ENCODE measurements around the gene TTLL6. TPM values are rescaled to one million over a fixed set of nuclear protein-coding genes. Genes with fewer than 3 reads are reported as not detected.
A peak's percentile ranks its signal among the peaks of the same experiment; 100 is the strongest.
"Not testable (repeated sequence)": the region's sequence is repeated elsewhere in the genome, so short reads cannot be mapped to it uniquely, and the experiment has no call there.

The TTLL6 gene
- total RNA-seq (not detected), polyA plus RNA-seq (not detected), total RNA-seq (0 reads per million in 6 experiments)

GRCh38 chr17:48816774-48817590, at the start of gene TTLL6:
TSS of gene TTLL6 (minus strand) at chr17:48817229. CDS start at chr17:48817072, 157 bp downstream.
- peak; percentile 96 to 97 for ATAC-seq
- H3K36me3 Mint-ChIP-seq: no peaks in the 10 kb centered on the region
- POLR2A ChIA-PET: interaction anchor here (0.6 to 3.8 kb wide), 6 partner anchors 15 to 267 kb away, joined by 3 to 15 read pairs (median 4); partner anchors contain the start of gene UBE2Z
- H3K4me1 Mint-ChIP-seq: peaks cover 12 to 22% (median 17%) of the 10 kb centered on the region in 4 donors
- peak; percentile 54 to 87 (median 78) for DNase-seq
- peak within 1 kb of the TSS; percentile 74 to 91 (median 84) for H3K4me3 Mint-ChIP-seq
- peak within 1 kb of the TSS in 2 of 10 donors; percentile 63 to 65 for H3K27ac Mint-ChIP-seq
- H3K27me3 Mint-ChIP-seq: peaks cover 11 to 37% (median 26%) of the 10 kb centered on the region in 5 donors
- H3K9me3 Mint-ChIP-seq: no peaks in the 10 kb centered on the region

DNA sequence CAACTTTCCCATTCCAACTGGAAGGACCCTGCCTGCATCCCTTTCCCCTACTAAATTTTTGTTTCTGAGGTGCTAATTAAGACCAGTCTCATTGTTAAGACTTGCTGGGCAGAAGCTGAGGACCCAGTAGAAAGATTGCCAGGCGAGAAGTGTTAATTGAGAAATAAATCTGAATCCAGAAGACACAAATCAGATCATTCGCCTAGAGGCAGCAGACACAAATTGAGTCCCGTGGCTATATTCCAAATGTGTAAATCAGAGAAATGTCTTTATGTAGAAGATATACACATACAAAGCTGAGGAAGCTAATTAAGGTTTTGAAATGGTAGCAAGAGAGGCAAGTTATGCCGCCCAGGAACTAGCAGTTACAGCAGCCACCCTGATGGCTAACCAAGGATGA, 43.4 kb upstream of the TTLL6 start:
- H3K4me3 Mint-ChIP-seq: no peak overlapping the region
- H3K27me3 Mint-ChIP-seq: no peaks in the 10 kb centered on the region
- POLR2A ChIA-PET: interaction anchor here (0.5 kb wide), 1 partner anchor 26 kb away, joined by 7 read pairs; no protein-coding TSS in a partner anchor
- ATAC-seq: no peak
- no peak overlapping the region for H3K27ac Mint-ChIP-seq
- H3K4me1 Mint-ChIP-seq: no peaks in the 10 kb centered on the region
- no peak for DNase-seq
- peaks cover 4 to 82% (median 34%) of the 10 kb centered on the region in 3 donors for H3K36me3 Mint-ChIP-seq
- no peaks in the 10 kb centered on the region for H3K9me3 Mint-ChIP-seq

- H3K4me1 Mint-ChIP-seq: no peaks in the 10 kb centered on the region
- no peaks in the 10 kb centered on the region for H3K27me3 Mint-ChIP-seq
- no peaks in the 10 kb centered on the region for H3K9me3 Mint-ChIP-seq
- ATAC-seq (peak in 1 of 2 donors; percentile 29), DNase-seq (no peak)
- peaks cover 4 to 83% (median 32%) of the 10 kb centered on the region in 3 donors for H3K36me3 Mint-ChIP-seq
- POLR2A ChIA-PET: interaction anchor here (0.5 kb wide), 1 partner anchor 26 kb away, joined by 7 read pairs; no protein-coding TSS in a partner anchor
- no peak overlapping the region for H3K27ac Mint-ChIP-seq
- H3K4me3 Mint-ChIP-seq: no peak overlapping the region
Measured at GRCh38 chr17:48860034-48860433, 43.0 kb upstream of the TTLL6 start.

DNA sequence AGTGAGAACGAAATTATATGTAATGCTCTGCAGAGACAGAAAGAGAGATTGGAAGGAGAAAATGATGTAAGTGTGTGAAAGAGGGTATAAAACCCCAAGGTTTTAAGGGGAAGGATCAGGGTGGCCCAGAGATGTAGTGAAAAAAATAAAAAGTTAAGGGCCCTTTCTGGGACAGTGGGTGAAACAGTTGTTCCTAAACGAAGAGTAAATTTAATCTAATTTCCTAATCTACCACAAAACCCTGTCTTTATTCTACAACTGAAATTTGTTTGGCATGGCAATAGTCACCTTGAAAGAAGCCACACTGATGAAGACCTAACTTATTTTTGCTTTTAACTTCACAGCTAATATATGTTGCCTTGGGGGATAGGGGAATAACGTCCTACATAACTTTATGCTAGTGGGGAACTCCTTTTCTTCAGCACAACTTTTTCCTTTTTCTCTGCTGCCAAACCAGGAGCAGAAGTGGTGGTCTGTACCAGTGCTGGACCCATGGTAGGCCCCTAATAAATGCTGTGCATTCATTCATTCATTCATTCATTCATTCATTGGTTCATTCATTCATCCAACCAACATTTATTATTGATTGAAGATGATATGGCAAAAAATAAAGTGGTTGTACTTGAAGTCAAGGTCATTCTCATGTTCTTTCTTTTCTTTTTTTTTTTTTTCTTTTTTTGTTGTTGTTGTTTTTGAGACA, 39.2 kb upstream of the TTLL6 start:
- POLR2A ChIA-PET: no interaction called here
- no peaks in the 10 kb centered on the region for H3K9me3 Mint-ChIP-seq
- H3K27me3 Mint-ChIP-seq: no peaks in the 10 kb centered on the region
- H3K4me1 Mint-ChIP-seq: peaks cover 0 to 2% (median under 1%) of the 10 kb centered on the region in 4 donors
- H3K36me3 Mint-ChIP-seq: peaks cover 0 to 84% (median 23%) of the 10 kb centered on the region in 3 donors
- ATAC-seq (no peak), DNase-seq (no peak)
- H3K27ac Mint-ChIP-seq: peak overlapping the region in 2 of 10 donors; percentile 40 to 65
- H3K4me3 Mint-ChIP-seq: no peak overlapping the region

DNA sequence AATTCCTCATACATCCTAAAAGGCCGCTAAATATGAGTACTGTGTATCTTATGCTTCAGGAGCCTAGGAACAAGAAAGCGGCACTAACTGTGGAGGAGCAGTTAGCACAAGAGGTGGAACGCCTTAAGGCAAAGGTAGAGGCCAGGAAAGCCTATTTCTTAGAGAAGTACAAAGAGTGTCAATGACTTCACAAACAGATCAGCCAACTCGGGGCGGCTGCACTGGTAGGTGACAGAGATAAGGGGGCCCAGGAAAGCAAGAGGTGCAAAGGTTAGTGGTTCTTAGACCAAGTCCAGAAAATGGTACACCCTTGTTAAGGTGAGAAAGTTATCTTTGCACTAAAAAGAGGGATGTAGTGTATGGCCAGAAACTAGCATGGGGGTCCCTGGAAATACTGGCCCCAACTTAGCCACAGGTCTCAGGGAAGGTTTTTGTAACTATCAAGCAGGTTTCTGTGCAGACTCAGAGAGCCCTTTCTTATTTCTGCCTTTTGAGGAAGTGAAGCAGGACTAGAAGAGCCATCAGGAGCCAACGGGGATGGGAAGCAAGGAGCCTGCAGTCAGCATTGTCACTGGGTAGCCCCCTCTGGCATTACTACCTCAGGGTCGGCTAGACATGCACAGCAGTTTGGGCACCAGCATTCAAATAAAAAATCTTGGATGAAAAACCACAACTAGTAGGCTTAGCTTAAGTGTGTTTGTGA, 37.9 kb upstream of the TTLL6 start:
- POLR2A ChIA-PET: no interaction called here
- H3K9me3 Mint-ChIP-seq: no peaks in the 10 kb centered on the region
- H3K4me3 Mint-ChIP-seq: no peak overlapping the region
- H3K27me3 Mint-ChIP-seq: no peaks in the 10 kb centered on the region
- no peak for DNase-seq
- peak overlapping the region in 1 of 10 donors; percentile 19 for H3K27ac Mint-ChIP-seq
- no peak for ATAC-seq
- H3K4me1 Mint-ChIP-seq: peaks cover 0 to 9% (median 6%) of the 10 kb centered on the region in 4 donors
- H3K36me3 Mint-ChIP-seq: peaks cover 0 to 83% (median 21%) of the 10 kb centered on the region in 3 donors

DNA sequence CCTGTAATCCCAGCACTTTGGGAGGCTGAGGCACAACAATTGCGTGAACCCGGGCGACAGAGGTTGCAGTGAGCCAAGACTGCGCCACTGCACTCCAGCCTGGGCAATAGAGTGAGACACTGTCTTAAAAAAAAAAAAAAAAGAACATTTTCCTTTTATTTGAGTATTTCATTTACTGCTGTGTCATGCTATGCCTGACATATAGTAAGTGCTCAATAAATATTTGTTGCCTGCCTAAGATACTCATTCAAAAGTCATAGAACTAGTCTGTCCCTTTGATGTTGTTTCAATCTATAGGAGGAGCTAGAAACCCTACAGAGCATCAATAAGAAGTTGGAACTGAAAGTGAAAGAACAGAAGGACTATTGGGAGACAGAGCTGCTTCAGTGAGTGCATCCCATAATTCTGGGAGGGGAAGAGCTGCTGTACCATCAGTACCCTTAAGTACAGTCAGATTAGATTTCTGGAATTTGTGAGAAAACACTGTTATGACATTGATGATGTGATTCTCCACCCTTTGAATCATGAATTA, 33.8 kb upstream of the TTLL6 start:
- peaks cover 13 to 86% (median 30%) of the 10 kb centered on the region in 3 donors for H3K36me3 Mint-ChIP-seq
- DNase-seq (no peak), ATAC-seq (no peak)
- no peak overlapping the region for H3K4me3 Mint-ChIP-seq
- H3K9me3 Mint-ChIP-seq: no peaks in the 10 kb centered on the region
- H3K27ac Mint-ChIP-seq: peak overlapping the region in 4 of 10 donors; percentile 13 to 78 (median 42)
- POLR2A ChIA-PET: interaction anchor here (0.7 to 1.2 kb wide), 3 partner anchors 10 to 48 kb away, joined by 4 to 5 read pairs (median 4); no protein-coding TSS in a partner anchor
- peaks cover 0 to 9% (median 6%) of the 10 kb centered on the region in 4 donors for H3K4me1 Mint-ChIP-seq
- H3K27me3 Mint-ChIP-seq: no peaks in the 10 kb centered on the region

DNA sequence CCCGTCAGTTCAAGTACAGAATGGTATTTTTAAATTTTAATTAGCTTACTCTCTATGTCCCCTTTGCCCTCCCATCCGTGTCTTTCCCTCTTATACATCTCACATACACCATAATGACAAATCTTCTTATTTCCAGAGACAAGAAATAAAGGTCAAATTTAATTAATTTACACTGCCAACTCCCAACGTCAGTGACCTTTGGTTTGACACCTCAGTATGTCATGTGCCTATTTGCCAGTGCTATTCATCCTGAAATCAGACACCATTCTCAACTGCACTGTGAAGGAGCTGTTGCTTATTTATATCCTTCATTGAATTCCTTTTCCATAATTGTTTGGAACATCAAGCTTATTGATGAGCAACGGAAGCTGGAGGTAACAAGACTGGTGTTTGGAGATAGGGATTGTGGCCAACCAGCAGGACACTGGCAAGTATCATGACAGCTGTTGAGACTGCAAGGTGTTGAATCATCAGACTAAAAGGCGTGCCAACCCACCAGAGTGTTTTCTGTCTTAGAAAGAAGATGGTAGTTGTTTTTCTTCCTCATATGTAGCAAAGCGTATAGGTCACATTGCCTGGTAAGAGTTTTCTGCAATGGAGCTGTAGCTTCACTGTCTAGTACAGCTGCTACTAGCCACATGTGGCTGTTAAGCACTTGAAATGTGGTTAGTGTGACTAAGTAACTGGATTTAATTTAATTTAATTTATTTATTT, 26.3 kb upstream of the TTLL6 start:
- no peak for DNase-seq
- no peak for ATAC-seq
- peaks cover 8 to 42% (median 31%) of the 10 kb centered on the region in 4 donors for H3K4me1 Mint-ChIP-seq
- peak overlapping the region in 4 of 10 donors; percentile 6 to 47 (median 10) for H3K4me3 Mint-ChIP-seq
- no peaks in the 10 kb centered on the region for H3K27me3 Mint-ChIP-seq
- no peaks in the 10 kb centered on the region for H3K9me3 Mint-ChIP-seq
- POLR2A ChIA-PET: interaction anchor here (0.6 to 3.2 kb wide), 4 partner anchors 9 to 49 kb away, joined by 3 to 15 read pairs (median 4); partner anchors contain the start of genes ATP5MC1 and CALCOCO2
- peaks cover 10 to 56% (median 13%) of the 10 kb centered on the region in 3 donors for H3K36me3 Mint-ChIP-seq
- H3K27ac Mint-ChIP-seq: peak overlapping the region in 7 of 10 donors; percentile 5 to 85 (median 57)

DNA sequence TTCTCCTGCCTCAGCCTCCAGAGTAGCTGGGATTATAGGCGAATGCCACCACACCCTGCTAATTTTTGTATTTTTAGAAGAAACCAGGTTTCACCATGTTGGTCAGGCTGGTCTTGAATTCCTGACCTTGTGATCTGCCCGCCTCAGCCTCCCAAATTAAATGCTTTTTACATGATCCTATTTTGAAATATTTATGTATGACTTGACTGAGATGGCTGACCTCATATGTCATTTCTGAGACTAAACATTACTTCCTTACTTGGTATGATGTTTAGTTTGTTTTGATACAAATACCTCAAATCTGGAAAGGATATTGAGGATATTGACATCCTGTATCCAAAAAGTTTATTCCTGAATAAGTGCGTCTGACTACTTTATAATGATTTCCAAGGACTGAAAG, 25.7 kb upstream of the TTLL6 start:
- DNase-seq: no peak
- no peak for ATAC-seq
- POLR2A ChIA-PET: interaction anchor here (2.2 to 3.2 kb wide), 2 partner anchors 11 to 21 kb away, joined by 5 to 15 read pairs; partner anchors contain the start of gene CALCOCO2
- Mint-ChIP-seq H3K27me3 (no peaks in the 10 kb centered on the region), H3K4me1 (peaks cover 12 to 48% (median 37%) of the 10 kb centered on the region in 4 donors), H3K27ac (peak overlapping the region in 6 of 10 donors; percentile 10 to 85 (median 62)), H3K4me3 (peak overlapping the region in 3 of 10 donors; percentile 6 to 86 (median 12)), H3K36me3 (peaks cover 5 to 50% (median 8%) of the 10 kb centered on the region in 3 donors), H3K9me3 (no peaks in the 10 kb centered on the region)

GRCh38 chr17:48841395-48841831, 24.4 kb upstream of the TTLL6 start:
- POLR2A ChIA-PET: interaction anchor here (0.5 to 3.2 kb wide), 9 partner anchors 9 to 1866 kb away, joined by 3 to 15 read pairs (median 5); partner anchors contain the start of genes ATP5MC1 and CALCOCO2

GRCh38 chr17:48840441-48840840, 23.4 kb upstream of the TTLL6 start:
- peak overlapping the region in 5 of 10 donors; percentile 22 to 99 (median 88) for H3K27ac Mint-ChIP-seq
- H3K9me3 Mint-ChIP-seq: no peaks in the 10 kb centered on the region
- H3K36me3 Mint-ChIP-seq: peaks cover 5 to 39% (median 8%) of the 10 kb centered on the region in 3 donors
- H3K27me3 Mint-ChIP-seq: no peaks in the 10 kb centered on the region
- H3K4me1 Mint-ChIP-seq: peaks cover 15 to 71% (median 59%) of the 10 kb centered on the region in 4 donors
- H3K4me3 Mint-ChIP-seq: peak overlapping the region in 8 of 10 donors; percentile 30 to 88 (median 81)
- ATAC-seq: no peak
- POLR2A ChIA-PET: interaction anchor here (1.1 to 3.2 kb wide), 4 partner anchors 9 to 52 kb away, joined by 3 to 15 read pairs (median 9); partner anchors contain the start of genes ATP5MC1 and CALCOCO2
- DNase-seq: no peak

More at GRCh38 chr17:48841395-48841831, 24.4 kb upstream of the TTLL6 start:
- Mint-ChIP-seq H3K27ac (peak overlapping the region; percentile 63 to 99 (median 95)), H3K9me3 (no peaks in the 10 kb centered on the region), H3K27me3 (no peaks in the 10 kb centered on the region), H3K36me3 (peaks cover 5 to 41% (median 8%) of the 10 kb centered on the region in 3 donors), H3K4me3 (peak overlapping the region; percentile 74 to 88 (median 84)), H3K4me1 (peaks cover 15 to 61% (median 50%) of the 10 kb centered on the region in 4 donors)
- DNase-seq (peak in 7 of 10 donors; percentile 6 to 75 (median 38)), ATAC-seq (peak; percentile 89 to 93)

DNA sequence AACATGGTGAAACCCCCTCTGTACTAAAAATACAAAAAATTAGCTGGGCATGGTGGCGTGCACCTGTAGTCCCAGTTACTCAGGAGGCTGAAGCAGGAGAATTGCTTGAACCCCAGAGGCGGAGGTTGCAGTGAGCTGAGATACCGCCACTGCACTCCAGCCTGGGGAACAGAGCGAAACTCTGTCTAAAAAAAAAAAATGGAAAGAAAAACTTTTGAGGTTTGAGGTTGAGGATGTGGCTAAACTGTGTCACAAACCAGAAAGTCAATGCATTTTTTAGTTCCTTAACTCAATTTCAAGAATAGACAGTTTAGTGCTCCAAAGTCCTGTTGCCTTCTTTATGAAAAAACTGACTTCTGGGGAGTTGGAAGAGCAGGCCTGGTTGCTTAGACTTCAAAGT, 20.4 kb upstream of the TTLL6 start:
- Mint-ChIP-seq H3K27ac (peak overlapping the region; percentile 21 to 93 (median 80)), H3K4me3 (peak overlapping the region; percentile 57 to 90 (median 82)), H3K36me3 (peaks cover 0 to 17% (median 0%) of the 10 kb centered on the region in 3 donors), H3K4me1 (peaks cover 17 to 95% (median 79%) of the 10 kb centered on the region in 4 donors)
- DNase-seq (peak in 3 of 10 donors; percentile 72 to 76 (median 74)), ATAC-seq (peak; percentile 70 to 72)
- POLR2A ChIA-PET, H3K9me3 Mint-ChIP-seq, H3K27me3 Mint-ChIP-seq: not testable (repeated sequence)
